ENCODE measurements around the gene AKR1C3.

Gene AKR1C3

GRCh38 chr10:5089865-5090264, 4.3 kb upstream of the AKR1C3 start:
- no peaks in the 10 kb centered on the region for H3K9me3 ChIP-seq
- no peak overlapping the region for H3K4me3 ChIP-seq (ENCODE audit: low read depth, low read length)
- TF ChIP-seq CTCF (IDR thresholded peaks at IDR 0.05; ENCODE audit: low read depth, low read length) = peak; percentile 63
- DNase-seq = peak; percentile 8
- H3K27me3 ChIP-seq = no peaks in the 10 kb centered on the region
- H3K36me3 ChIP-seq = no peaks in the 10 kb centered on the region
- H3K4me1 ChIP-seq = no peaks in the 10 kb centered on the region

- TF ChIP-seq CTCF (IDR thresholded peaks at IDR 0.05; ENCODE audit: low read depth, low read length) = no peak
- no peak overlapping the region for H3K4me3 ChIP-seq (ENCODE audit: low read depth, low read length)
- H3K4me1 ChIP-seq = no peaks in the 10 kb centered on the region
- DNase-seq = no peak
- H3K27me3 ChIP-seq = no peaks in the 10 kb centered on the region
- no peaks in the 10 kb centered on the region for H3K36me3 ChIP-seq
- no peaks in the 10 kb centered on the region for H3K9me3 ChIP-seq
Measured at GRCh38 chr10:5090551-5090950, 3.7 kb upstream of the AKR1C3 start.

DNA sequence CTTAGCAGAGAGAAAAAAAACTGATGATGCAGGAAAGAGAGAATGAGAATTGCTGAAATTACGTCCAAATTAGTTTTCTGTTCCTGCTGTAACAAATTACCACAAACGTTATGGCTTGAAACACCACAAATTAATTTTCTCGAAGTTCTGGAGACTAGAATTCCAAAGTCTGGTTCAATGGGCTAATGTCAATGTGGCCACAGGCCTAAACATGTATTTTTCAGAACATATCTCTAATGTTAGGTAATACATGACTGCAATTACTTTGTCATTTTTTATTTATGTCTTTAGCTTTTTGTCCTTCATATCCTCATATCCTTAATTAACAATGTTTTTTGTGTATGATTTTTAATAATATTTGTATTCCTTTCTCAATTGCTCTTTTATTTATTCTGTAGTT, 3.0 kb upstream of the AKR1C3 start:
- no peak for TF ChIP-seq CTCF (IDR thresholded peaks at IDR 0.05; ENCODE audit: low read depth, low read length)

GRCh38 chr10:5092375-5092774, 1.8 kb upstream of the AKR1C3 start:
- H3K27me3 ChIP-seq = no peaks in the 10 kb centered on the region
- no peak for TF ChIP-seq CTCF (IDR thresholded peaks at IDR 0.05; ENCODE audit: low read depth, low read length)
- DNase-seq = no peak
- no peaks in the 10 kb centered on the region; the same call in 1 of the 2 replicates for H3K36me3 ChIP-seq
- H3K9me3 ChIP-seq = no peaks in the 10 kb centered on the region
- H3K4me3 ChIP-seq (ENCODE audit: low read depth, low read length) = no peak overlapping the region
- H3K4me1 ChIP-seq = no peaks in the 10 kb centered on the region

More for the DNA sequence above, 3.0 kb upstream of the AKR1C3 start:
- no peak for DNase-seq
- H3K9me3 ChIP-seq = no peaks in the 10 kb centered on the region
- H3K36me3 ChIP-seq = no peaks in the 10 kb centered on the region; the same call in 1 of the 2 replicates
- H3K27me3 ChIP-seq = no peaks in the 10 kb centered on the region
- H3K4me1 ChIP-seq = no peaks in the 10 kb centered on the region
- H3K4me3 ChIP-seq (ENCODE audit: low read depth, low read length) = no peak overlapping the region

DNA sequence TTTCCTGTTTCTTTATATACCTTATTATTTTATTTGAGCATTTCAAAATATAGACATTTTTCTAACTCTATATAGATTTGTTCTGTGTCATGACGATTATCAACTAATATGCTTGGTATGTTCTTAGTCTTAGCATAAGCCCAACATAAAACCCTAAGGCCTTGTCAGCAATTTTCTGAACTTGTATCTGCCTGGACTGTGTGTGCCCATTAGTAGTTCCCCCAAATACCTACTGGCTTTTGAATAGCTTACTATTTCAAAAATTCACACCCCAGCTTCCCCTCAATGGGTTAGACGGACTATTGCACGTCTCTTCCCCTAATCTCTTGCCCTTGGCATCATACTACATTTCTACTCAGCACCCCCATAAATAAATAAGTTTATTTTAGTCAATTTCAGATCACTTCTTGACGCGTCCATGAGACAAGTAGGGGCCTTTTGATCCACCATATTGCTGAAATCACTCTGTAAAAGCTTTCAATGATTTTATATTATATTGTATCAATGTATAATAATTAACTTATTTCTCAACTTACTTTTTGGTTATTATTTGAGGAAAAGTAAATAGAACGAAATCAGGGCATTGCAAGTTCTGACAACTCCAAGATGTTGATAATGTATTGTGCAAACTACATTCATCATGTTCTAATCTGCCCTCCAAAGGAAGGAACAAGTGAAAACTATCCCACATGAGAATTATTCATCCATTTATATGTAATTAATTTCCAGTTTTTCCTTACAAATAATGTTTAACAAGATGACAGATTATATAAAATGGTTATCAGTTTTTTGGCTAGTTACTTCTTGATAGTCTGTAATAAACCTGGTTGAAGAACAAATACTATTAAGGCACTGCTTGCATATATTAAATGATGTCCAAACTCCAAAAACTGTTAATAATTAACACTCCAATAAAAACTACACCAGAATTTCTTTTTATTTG, 1.1 kb upstream of the AKR1C3 start:
- Histone ChIP-seq H3K36me3 (no peaks in the 10 kb centered on the region; the same call in 1 of the 2 replicates), H3K4me1 (no peaks in the 10 kb centered on the region), H3K4me3 (ENCODE audit: low read depth, low read length) (no peak overlapping the region), H3K27me3 (no peaks in the 10 kb centered on the region), H3K9me3 (no peaks in the 10 kb centered on the region)
- TF ChIP-seq CTCF (IDR thresholded peaks at IDR 0.05; ENCODE audit: low read depth, low read length) = no peak
- no peak for DNase-seq

GRCh38 chr10:5095687-5096086, 1.5 kb downstream of the AKR1C3 start:
- Histone ChIP-seq H3K4me3 (ENCODE audit: low read depth, low read length) (no peak overlapping the region), H3K4me1 (no peaks in the 10 kb centered on the region), H3K36me3 (no peaks in the 10 kb centered on the region; the same call in 1 of the 2 replicates), H3K9me3 (no peaks in the 10 kb centered on the region), H3K27me3 (no peaks in the 10 kb centered on the region)
- no peak for TF ChIP-seq CTCF (IDR thresholded peaks at IDR 0.05; ENCODE audit: low read depth, low read length)
- DNase-seq = no peak

Measured in BE2C (cell line).